ENCODE data around the gene SIDT2. TPM values are rescaled to one million over a fixed set of nuclear protein-coding genes. Genes with fewer than 3 reads are reported as not detected.

The SIDT2 gene
- total and polyA plus RNA-seq, 2 of the 8 experiments (the other 6 are each of a cell fraction or from before 2014, with no cell fraction given): 18.5 to 21.1 TPM

DNA sequence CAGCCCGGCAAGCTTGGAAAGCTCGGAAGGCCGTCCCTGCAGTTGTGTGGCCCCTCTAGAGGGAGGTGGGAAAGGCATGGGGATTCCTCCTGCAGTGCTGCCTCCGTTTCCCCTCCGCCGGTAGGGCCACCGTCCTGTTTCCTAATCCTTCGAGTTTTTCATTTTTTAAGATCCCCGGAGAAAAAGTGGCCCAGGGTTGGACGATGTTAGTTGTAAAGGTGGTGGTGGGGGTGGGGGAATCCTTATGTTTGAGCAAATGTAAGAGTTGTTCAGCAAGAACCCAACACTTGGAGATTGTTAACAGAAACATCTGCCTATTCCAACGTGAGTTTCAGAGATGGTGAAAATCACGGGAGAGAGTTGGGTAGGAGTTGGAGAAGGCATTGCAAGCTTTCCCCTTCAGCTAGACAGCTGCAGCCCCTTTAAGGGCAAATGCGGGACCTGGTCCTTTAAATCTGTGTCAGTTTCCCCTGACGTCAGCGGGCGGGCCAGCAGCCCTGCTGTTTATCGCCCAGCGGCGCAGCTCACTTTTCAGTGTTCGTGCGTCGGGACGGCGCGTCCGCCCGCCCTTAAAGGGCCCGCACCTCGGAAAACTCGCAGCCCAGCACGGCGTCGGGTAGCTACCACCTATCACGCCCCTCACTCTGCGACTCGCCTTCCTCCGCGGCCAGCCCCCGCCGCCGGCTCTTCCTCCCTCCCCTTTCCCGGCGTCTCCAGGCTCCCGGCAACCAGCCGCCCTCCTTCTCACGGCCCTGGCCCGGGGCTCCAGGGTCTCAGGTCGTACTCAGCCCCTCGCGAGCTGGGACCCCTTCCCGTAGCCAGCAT, at the start of gene SIDT2 (continued):
- TF ChIP-seq SAP30 (IDR thresholded peaks at IDR 0.05; ENCODE audit: insufficient read depth, insufficient replicate concordance, low read length) (no peak), GTF2F1 (IDR thresholded peaks at IDR 0.05; ENCODE audit: borderline replicate concordance, low read depth, low read length) (no peak), TAF1 (IDR thresholded peaks at IDR 0.05; ENCODE audit: low read depth, low read length) (peak; percentile 74), POLR2A (IDR thresholded peaks at IDR 0.05; ENCODE audit: control extremely low read depth in 1 of 2, low read depth in 2 of 2, low read length in 2 of 2) (peak; percentile 80 to 81), TBP (IDR thresholded peaks at IDR 0.05; ENCODE audit: low read depth, low read length) (peak; percentile 76), ATF2 (IDR thresholded peaks at IDR 0.05; ENCODE audit: low read length) (peak; percentile 92), RBBP5 (IDR thresholded peaks at IDR 0.05; ENCODE audit: borderline replicate concordance, low read depth, low read length) (0 out of 2 replicates have a peak, but pooled peaks have one; percentile 60), CTCF (IDR thresholded peaks at IDR 0.05; ENCODE audit: control extremely low read depth in 1 of 3, insufficient read depth in 1 of 3, low read depth in 1 of 3, low read length in 3 of 3) (peak in 1 of 3 experiments; percentile 5; a peak in 1 of 4 replicates), RAD21 (IDR thresholded peaks at IDR 0.05 in 1 of 2, conservative IDR thresholded peaks at IDR 0.05 in 1 of 2; ENCODE audit: low read depth in 2 of 2, low read length in 2 of 2) (no peak), EP300 (IDR thresholded peaks at IDR 0.05; ENCODE audit: borderline replicate concordance in 1 of 2, low read depth in 2 of 2, low read length in 2 of 2) (peak in 1 of 2 experiments; percentile 22; a peak in 1 of 3 replicates), TCF12 (IDR thresholded peaks at IDR 0.05; ENCODE audit: low read depth, low read length) (0 out of 2 replicates have a peak, but pooled peaks have one; percentile 46), CBX5 (IDR thresholded peaks at IDR 0.05; ENCODE audit: low read depth, low read length) (no peak), POLR2AphosphoS5 (IDR thresholded peaks at IDR 0.05; ENCODE audit: low read depth, low read length) (peak; percentile 89), MAX (IDR thresholded peaks at IDR 0.05) (peak; percentile 66), SIN3A (conservative IDR thresholded peaks at IDR 0.05 in 1 of 2, IDR thresholded peaks at IDR 0.05 in 1 of 2; ENCODE audit: low read depth in 1 of 2, low read length in 2 of 2) (peak; percentile 44 to 90; a peak in 3 of 4 replicates)

Data from H1 (cell line).